ENCODE results near the gene MAST4.

The MAST4 gene

DNA sequence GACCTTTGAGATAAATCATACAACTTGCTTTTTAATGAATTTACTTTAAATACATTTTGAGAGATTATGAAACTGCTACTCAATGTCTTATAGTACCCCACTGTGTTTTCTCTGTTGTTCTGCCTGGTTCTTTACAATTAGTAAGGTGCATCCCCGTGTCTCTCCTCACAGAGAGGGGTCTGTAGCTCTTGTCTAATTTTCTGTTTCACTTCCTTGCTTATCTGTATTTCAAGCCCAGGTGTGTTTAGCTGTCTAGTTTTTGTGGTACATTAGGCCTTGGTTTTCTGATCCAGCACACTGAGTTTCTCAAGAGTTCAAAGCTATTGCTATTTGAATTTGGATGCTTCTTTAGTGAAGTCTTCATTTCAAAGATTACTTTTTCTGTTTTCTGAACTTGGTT is 105.1 kb downstream of the MAST4 start:
- DNase-seq (ENCODE audit: low spot score), result no peak

DNA sequence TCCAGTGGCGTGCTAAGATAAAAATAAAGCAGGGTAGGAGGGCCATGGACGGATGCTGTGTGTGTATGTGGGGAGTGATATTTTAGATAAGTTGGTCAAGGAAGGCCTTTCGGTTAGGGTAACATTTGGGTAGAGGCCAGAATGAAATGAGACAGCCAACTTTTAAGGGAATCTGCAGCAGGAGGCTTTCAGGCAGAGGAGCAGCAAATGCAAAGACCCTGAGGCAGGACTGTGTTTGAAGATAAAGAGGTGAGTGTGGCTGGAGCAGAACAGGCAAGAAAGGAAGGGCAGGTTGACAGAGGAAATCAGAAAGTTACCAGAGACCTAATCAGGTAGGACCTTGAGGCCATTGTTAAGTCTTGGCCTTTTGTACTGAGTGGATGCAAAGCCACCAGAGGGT is 106.2 kb downstream of the MAST4 start:
- DNase-seq (ENCODE audit: low spot score), result no peak

DNA sequence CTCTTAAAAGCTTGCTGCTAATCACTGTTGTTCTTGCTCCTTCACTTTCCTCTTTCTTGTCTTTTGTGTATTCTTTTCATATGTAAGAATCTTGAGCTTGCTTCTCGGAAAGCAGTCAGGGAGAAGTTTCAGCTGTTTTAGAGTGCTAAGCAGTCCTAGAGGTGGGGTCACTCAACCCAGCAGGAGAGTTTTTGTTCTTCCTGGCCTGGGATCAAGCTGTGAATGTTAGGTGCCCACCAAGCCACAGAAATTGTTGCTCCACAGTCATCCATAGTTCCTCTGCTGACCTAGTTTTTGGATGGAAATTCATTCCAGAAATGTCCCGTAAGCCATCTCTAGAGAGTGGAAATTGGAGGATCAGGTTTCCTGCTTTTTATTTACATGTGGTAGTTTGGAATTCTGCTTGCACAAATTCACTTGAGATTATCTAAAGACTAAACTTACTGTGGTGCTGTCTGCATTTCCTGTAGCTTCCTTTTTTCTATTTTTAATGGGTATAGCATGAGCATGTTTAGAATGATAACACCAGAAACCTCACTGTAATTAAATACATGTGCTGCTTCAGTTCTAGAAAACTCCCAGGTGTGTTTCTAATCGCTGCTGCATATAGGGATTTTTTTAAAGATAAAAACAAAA is 108.7 kb downstream of the MAST4 start:
- no peak for DNase-seq (ENCODE audit: low spot score)

DNA sequence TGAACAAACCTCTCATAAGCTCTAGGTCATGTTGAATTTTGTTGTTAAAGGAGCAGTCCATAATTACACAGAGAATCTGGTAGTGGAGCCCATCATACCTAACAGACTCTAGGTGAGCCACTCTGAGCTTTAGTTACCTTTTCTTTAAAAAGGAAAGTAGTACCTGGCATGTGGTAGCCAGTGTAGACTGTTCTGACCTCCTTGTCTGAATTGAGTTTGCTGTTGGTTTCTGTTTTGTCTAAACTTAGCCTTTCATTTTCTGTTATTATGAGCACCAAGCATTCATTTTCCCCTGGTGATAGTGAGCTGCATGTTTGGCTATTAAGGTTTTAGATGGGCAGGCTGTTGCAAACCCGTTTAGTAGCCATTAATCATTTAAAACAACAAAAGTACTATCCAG is 112.2 kb downstream of the MAST4 start:
- DNase-seq (ENCODE audit: low spot score), result no peak

DNA sequence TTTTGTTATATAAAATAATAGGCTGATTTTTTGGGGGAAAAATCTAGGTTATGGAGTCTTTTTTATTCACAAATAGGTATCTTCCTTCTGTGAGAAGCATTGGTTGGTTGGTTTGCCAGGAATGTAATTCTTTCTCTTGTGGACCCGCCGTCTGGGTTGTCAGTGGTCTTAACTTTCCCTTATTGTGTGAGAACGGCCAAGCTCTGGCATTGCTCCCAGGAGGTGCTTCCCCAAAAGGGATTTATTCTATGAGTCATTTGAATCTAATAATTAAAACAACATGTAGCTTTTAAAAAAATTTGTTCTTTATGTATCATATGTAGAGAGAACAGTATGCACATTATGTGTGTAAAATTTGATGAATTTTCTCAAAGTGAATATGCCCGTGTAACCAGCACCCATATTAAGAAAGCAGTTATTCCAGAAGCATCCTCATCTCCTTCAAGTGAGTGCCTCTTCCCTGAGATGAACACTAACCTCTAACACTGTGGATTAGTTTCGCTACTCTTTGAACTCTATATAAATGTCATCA is 114.4 kb downstream of the MAST4 start:
- DNase-seq (ENCODE audit: low spot score), result no peak

DNA sequence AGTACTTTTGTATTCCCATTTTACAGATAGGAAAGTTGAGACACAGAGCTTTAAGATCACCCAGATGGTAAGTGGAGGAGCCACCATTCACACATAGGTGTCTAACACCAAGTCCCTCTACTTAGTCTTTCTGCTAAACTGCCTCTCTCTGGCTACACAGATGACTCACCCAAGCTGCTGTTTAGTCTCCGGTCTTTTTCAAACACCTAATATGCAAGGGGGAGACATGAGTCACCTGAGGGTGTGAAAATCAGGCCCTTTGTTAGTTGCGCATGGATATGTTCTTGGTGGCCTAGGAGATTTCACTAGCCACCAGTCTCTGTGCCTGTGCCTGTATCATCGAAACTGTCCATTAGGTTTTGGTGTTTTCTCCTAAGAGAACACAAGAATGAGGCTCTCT is 117.8 kb downstream of the MAST4 start:
- no peak for DNase-seq (ENCODE audit: low spot score)

DNA sequence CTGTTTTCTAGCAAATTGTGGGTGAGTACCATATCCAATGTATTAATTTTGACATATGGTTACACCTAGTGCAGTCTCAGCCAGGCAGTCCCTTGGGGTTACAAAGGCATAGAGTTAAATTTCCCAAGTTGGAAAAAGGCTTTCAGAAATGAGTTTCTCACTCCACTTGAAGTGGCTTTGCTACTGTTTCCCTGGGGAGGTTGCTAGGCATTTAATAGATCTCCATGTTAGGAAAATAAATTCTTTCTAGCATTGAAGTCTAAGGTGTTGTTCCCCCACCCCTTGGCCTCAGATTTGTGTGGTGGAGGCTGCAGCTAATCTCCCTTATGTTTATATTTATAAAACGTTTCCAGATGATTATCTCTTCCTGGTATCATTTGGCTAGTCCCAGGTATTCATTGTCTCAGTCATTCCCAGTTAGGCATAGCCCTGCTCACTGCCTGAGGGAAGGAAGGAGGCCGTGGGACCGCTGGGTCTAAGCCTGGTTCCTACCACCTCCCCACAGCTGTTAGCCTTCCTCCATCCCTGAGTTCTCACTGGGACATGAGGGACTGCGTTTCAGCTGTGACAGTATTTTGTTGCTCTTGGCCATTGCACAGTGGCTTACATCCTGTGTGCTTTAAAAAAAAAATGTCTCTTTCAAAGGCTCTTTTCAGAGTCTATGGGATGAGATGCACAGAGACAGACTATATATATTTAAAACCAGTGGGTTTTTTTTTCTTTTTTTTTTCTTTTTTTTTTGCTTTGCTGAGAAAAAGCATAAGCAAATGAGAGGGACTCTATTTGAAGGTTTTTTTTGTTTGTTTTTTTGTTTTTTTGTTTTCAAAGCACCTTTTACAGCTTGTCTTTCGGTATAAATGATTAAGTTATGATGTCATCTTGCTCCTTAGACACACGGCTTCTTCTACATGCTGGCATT is 121.5 kb downstream of the MAST4 start:
- DNase-seq (ENCODE audit: low spot score), result no peak

DNA sequence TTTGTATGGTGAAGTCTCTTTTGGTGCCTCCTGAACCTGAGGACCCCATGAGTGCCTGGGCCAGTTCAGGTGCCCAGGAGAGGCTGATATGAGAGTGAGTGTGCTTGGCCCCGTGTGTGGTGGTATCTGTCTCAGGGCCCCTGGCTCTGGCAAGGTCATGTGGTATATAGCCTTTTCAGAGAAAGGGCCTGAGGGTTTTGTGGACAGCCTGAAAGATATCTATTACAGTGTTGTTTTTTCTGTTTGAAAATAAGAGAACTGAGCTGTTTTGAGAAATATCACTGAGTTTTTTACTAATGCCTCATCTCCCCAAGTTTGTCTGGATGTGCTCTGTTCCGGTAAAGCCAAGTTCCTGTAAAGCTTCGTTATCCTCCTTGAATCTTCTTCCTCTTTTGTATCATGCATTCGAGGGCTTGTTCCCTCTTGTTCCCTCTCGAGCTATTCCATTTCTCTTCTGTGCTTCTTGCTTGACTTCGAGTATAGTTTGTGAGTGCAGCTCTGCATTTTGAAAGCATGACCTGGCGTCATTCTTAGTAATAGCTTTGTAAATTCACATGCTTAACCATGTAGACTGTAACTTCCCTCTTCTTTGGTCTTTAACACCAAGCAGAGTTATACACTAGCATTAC is 122.3 kb downstream of the MAST4 start:
- DNase-seq (ENCODE audit: low spot score), result no peak

DNA sequence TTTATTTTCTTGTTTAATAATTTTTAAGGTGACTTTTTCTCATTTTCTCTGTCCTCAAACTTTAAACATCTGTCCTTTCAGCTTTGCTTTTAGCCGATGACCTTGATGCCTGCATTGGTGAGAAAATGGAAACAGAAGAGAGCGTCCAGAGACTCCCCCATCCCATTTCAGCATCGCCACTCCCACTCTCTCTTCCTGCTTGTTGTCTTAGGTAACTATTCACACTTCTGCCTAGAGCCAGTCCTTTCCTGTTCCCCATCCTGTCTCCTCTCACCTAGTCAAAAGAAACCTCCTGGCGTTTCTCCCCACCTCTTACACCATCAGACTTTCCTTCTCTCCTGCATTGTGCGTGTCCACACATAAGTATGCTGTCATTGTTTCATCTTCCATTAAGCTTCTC is 124.6 kb downstream of the MAST4 start:
- DNase-seq (ENCODE audit: low spot score), result no peak

DNA sequence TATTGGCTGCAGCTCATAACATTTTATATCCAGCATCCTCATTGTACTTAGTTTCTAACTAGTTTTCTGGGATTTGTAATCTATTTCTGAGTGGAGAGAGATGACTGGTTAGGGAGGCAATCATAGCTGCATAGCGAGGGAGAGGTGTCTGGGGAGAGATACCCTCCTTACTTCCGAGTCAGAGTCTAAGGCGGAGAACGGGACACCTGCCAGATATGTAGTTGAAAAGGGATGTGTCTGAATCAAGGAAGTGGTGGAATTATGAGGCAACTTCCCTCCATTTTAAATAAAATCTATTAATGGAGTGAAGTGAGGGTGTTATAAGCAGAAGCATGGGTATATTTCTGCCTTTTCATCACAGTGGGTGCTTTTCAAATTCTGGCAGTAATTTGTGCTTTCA is 126.5 kb downstream of the MAST4 start:
- no peak for DNase-seq (ENCODE audit: low spot score)

DNA sequence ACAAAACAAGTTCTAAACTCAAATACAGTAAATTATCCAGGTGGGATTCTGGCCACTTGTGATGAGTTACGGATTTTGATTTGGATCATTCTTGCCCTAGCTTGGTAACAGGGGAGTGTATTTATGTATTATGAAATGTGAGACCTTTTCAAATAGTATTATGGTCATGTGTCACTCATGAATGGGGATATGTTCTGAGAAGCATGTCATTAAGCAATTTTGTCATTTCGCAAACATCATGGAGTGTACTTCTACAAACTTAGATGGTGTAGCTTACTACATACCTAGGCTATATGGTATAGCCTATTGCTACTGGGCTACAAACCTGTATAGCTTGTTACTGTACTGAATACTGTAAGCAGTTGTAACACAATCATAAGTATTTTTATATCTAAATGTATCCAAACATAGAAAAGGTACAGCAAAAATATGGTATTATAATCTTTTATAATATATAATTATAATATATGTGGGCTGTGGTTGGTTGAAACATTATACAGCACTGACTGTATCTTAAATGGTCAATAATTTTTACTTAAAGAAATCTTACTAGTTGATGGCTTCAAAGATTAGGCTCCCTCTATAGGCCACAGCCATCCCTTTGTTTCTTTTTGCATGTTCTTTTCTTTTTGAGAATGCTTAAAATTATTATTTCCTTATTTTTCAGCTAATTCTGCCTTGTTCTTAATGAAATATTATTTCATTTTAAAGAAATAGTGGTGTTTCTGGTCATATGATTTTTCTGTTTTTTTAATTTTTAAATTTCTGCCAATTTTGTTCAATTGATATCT is 128.4 kb downstream of the MAST4 start:
- no peak for DNase-seq (ENCODE audit: low spot score)

DNA sequence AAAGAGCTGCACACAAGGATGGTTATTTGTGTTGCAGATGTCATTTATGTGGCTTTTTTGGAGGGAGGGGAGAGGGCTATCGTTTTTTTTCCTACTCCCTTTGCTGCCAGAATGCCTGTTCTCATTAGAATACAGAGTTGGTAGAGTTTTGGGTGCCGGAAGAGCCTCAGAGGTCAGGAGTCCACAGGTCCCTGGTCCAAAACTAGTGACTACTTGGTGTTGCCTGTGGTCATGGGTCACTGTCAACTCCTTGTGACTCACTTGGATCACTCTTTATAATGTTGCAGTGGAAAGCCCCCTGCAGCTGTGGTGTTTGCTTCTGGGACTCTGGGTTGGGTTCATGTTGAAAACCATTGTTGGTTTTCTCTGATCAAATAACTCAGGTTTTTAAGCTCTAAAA is 131.4 kb downstream of the MAST4 start:
- DNase-seq (ENCODE audit: low spot score), result no peak

DNA sequence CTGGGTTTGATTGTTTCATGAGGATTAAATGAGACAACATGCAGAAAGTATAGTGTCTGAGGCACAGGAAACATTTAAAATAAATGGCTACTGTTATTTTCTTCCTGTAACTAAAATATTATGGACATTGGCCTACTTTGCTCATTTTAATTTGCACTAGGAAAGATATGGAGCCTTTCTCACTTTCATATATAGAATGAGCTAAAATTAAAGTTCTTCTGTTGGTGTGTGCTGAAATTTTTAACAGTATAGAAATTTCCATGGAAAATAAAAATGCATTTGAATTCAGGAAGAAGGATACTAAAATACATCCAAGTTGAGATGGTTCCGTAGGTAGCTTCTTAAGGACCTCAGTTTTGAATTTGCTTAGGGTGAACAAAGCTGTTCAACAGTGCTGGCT is 131.9 kb downstream of the MAST4 start:
- no peak for DNase-seq (ENCODE audit: low spot score)

DNA sequence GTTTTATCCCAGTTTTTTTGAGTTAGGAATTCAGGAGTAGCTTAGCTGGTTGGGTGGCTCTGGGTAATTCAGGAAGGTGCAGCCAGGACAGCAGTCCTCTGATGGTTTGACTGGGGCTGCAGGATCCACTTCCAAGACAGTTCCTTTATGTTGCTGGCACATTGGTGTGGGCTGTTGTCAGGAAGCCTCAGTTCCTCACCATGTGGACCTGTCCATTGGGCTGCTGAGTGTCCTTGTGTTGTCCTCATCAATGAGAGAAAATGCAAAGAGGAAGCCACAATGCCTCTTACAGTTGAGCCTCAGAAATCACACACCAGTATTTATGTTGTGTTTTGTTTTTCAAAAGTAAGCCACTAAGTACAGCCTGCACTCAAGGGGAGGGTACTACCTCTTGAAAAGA is 140.9 kb downstream of the MAST4 start:
- no peak for DNase-seq (ENCODE audit: low spot score)

DNA sequence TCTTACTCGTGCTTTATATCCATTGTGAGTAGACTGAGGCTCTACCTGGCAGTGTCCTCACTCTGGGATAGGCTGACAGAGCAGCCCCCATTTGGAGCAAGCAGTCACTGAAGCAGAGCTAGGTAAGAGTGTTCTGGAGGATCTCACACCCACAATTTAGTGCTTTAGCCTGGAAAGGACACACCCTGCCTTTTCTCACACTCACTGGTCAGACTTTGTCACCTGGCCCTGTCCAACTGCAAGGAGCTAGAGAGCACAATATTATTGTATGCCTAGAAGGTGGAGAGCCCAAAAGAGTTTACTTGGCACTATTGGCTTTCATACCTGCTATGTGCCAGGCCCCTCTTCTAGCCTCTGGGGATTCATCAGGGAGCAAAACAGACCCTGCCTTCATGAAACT is 141.9 kb downstream of the MAST4 start:
- no peak for DNase-seq (ENCODE audit: low spot score)

DNA sequence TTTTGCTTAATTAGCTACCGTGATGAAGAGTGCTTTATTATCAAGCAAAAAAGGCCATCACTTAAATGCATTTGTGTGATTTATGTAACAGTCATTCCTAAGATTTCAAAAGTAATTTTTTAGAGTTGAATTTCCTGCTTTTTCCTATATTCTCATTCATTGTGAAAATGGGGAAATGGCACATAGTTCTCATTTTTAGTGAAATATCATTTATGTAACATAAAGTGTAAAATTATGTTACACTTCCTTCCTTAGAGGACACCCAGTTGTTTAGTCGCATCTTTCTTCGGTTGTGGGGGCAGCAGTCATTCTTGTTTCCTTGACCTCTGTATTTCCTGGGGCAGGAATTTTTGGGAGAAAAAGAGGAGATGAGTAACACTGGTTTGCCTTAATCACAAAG is 142.8 kb downstream of the MAST4 start:
- no peak for DNase-seq (ENCODE audit: low spot score)

DNA sequence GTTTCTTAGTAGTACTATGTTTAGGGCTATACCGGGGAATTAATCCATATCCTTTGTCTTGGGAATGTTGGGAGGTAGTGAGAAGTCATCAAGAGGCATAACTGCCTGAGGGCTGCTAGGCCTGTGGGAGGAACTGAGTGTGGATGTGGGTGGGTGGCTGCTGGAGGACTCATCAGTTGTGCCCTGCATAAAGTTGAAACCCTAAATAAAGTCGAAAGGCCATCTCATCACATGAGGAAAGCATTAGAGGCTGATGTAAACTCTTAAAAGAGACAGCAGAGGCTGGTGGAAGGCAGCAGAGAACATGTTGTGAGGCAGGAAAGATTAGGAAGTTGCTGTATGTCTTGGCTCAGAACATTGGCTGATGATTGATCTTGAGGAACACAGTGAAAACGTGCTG is 143.8 kb downstream of the MAST4 start:
- DNase-seq (ENCODE audit: low spot score), result no peak

DNA sequence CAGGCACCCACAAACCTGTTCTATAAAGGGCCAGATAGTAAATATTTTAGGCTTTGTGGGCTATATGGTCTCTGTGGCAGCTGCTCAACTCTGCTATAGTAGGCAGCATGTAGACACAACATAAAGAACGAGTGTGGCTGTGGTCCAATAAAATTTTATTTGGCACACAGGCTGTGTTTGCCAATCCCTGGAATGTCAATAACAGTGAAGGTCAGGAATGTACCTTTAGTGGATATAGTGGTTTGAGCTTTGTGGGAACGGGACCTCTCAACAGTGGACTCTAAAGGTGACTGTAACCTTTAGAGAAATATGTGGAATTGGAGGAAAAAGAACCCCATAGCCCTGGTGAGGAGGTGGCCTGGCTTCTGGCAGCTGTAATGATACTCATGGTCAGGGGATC is 145.2 kb downstream of the MAST4 start:
- DNase-seq (ENCODE audit: low spot score), result no peak

DNA sequence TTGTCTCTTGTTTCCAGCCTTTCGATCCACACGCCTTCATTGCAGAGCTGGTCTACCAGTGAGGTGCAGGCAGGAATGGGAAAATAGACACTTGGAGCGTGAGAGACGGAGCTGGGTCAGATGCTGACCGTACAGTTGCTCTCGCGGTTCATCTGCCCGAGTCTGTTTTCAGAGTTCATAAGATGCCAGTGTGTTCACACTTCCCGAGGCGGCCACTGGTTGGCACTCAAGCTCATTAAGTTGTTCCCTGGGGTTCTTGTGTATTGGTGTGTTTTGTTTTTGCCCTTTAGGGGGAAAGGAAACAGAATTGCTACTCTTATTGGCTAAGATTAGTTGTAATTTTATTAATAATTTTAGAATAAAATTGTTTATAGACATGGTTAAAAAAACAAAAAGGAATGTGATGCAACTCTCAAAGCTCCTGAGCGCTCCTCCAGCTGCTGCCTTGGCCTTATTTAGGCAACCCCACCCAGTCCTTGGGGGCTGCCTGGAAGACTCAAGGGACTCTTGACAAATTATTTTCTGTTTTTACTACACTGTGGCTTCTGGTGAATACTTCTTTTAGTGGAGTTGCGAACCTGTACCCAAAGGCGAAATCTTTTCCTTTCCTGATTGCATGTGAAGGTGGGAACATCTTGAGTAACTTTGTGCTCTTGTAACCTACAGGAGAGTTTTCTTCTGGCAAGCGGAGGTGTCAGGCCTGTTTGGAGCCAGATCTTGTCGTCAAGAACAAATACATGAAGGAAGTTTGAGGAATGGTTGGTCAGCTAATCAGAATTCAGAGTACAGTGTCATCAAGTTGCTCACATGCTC is 146.1 kb downstream of the MAST4 start:
- DNase-seq (ENCODE audit: low spot score), result no peak

DNA sequence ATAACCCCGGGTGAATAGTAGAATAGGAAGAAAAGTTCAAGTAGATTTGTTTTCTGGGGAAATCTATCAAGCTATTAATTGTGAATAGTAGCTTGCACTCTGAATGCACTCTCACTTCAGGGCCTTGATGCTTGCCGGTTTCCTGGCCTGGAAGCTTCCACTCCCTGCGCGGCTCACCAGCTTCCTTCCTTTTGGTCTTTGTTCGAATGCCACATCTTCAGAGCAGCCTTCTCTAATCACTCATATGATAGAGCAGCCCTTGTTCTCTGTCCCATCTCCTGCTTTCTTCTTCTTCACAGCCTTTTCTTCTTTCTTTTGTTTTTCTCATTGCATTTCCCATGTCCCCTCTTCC is 146.7 kb downstream of the MAST4 start:
- no peak for DNase-seq (ENCODE audit: low spot score)

DNA sequence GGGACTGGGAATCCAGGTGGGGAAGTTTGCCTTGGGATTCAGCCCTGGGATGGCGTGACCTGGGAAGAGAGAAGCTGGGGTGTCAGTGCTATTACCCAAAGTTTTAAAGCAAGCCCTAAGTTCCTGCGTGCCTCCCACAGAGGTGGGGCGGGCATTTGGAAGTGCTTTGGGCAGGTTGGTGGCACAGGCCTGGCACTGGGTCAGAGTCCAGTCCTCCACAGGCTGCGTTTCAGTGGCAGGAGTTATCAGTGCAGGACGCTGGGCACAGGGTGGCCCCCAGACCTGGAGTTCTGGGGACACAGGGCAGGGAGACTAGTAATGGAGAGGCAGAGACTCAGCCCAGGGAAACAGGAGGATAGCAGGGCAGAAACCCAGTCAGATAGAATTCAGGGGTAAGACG is 147.2 kb downstream of the MAST4 start:
- DNase-seq (ENCODE audit: low spot score), result no peak
